ENCODE measurements around the gene AOX1.
"Not testable (repeated sequence)": the region's sequence is repeated elsewhere in the genome, so short reads cannot be mapped to it uniquely, and the experiment has no call there.

The AOX1 gene

DNA sequence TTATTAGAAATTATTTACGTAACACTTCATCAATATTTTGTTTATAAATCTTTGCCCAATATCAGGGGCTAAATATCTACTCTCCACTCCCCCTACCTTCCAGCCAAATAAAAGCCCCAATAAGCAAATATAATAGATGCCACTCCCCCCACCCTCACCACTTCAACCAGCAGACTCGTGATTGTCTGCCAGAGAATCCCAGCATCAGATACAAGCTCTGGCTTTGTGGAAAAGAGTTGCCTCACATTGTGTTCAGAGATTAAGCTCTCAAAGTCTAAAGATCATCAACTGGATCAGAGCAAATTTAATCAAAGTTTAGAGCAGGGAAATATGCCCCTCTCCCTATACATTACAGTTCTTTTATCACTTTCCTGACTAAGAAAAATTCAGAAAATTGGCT, 39.5 kb downstream of the AOX1 start:
- Histone ChIP-seq H3K27ac (ENCODE audit: low read depth, low read length) (no peak overlapping the region), H3K4me3 (ENCODE audit: low read depth in 1 of 2, low read length in 2 of 2) (no peak overlapping the region), H3K9me3 (ENCODE audit: control insufficient read depth in 1 of 2, low read length in 2 of 2) (no peaks in the 10 kb centered on the region), H3K36me3 (ENCODE audit: control insufficient read depth in 1 of 2, insufficient read depth in 2 of 2, low read length in 2 of 2) (no peaks in the 10 kb centered on the region), H3K4me1 (ENCODE audit: control insufficient read depth in 1 of 2, insufficient read depth in 2 of 2, low read length in 2 of 2) (no peaks in the 10 kb centered on the region), H3K27me3 (ENCODE audit: control insufficient read depth in 1 of 2, insufficient read depth in 2 of 2, low read length in 2 of 2) (peaks cover 0 to 4% of the 10 kb centered on the region in 2 donors), H3K9ac (ENCODE audit: low read depth in 1 of 2, low read length in 2 of 2) (no peak overlapping the region)

DNA sequence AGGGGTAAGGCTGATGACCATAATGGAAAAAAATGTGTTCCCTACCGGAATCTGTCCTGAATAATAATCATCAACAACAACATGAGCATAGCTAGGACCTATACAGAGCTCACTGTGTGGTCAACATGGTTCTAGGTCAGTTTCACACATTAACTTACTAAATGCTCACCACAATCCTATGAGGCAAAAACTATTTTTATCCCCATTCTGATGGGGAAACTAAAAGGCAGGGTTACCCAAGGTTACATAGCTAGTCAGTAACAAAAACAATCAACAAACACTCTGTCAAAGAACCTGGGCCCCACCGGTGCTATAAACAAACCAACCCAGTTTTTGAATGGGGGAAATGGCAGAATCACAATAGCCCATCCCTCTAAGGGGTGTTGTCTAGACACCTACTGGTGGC, 40.1 kb downstream of the AOX1 start:
- H3K27me3 ChIP-seq (ENCODE audit: control insufficient read depth in 1 of 2, insufficient read depth in 2 of 2, low read length in 2 of 2): peaks cover 0 to 4% of the 10 kb centered on the region in 2 donors
- no peak overlapping the region for H3K27ac ChIP-seq (ENCODE audit: low read depth, low read length)
- no peak overlapping the region for H3K9ac ChIP-seq (ENCODE audit: low read depth in 1 of 2, low read length in 2 of 2)
- H3K36me3 ChIP-seq (ENCODE audit: control insufficient read depth in 1 of 2, insufficient read depth in 2 of 2, low read length in 2 of 2): no peaks in the 10 kb centered on the region
- H3K4me1 ChIP-seq (ENCODE audit: control insufficient read depth in 1 of 2, insufficient read depth in 2 of 2, low read length in 2 of 2): no peaks in the 10 kb centered on the region
- no peak overlapping the region for H3K4me3 ChIP-seq (ENCODE audit: low read depth in 1 of 2, low read length in 2 of 2)
- no peaks in the 10 kb centered on the region for H3K9me3 ChIP-seq (ENCODE audit: control insufficient read depth in 1 of 2, low read length in 2 of 2)

- Histone ChIP-seq H3K9ac (ENCODE audit: low read depth in 1 of 2, low read length in 2 of 2) (no peak overlapping the region), H3K4me1 (ENCODE audit: control insufficient read depth in 1 of 2, insufficient read depth in 2 of 2, low read length in 2 of 2) (no peaks in the 10 kb centered on the region), H3K4me3 (ENCODE audit: low read depth in 1 of 2, low read length in 2 of 2) (no peak overlapping the region), H3K36me3 (ENCODE audit: control insufficient read depth in 1 of 2, insufficient read depth in 2 of 2, low read length in 2 of 2) (no peaks in the 10 kb centered on the region), H3K9me3 (ENCODE audit: control insufficient read depth in 1 of 2, low read length in 2 of 2) (no peaks in the 10 kb centered on the region), H3K27ac (ENCODE audit: low read depth, low read length) (no peak overlapping the region), H3K27me3 (ENCODE audit: control insufficient read depth in 1 of 2, insufficient read depth in 2 of 2, low read length in 2 of 2) (peaks cover 0 to 4% of the 10 kb centered on the region in 2 donors)
Observed at GRCh38 chr2:200627110-200627770, 41.4 kb downstream of the AOX1 start.

- H3K9me3 ChIP-seq (ENCODE audit: control insufficient read depth in 1 of 2, low read length in 2 of 2); H3K27me3 ChIP-seq (ENCODE audit: control insufficient read depth in 1 of 2, insufficient read depth in 2 of 2, low read length in 2 of 2); H3K4me1 ChIP-seq (ENCODE audit: control insufficient read depth in 1 of 2, insufficient read depth in 2 of 2, low read length in 2 of 2); H3K9ac ChIP-seq (ENCODE audit: low read depth in 1 of 2, low read length in 2 of 2); H3K27ac ChIP-seq (ENCODE audit: low read depth, low read length); H3K36me3 ChIP-seq (ENCODE audit: control insufficient read depth in 1 of 2, insufficient read depth in 2 of 2, low read length in 2 of 2); H3K4me3 ChIP-seq (ENCODE audit: low read depth in 1 of 2, low read length in 2 of 2): not testable (repeated sequence)
Observed at GRCh38 chr2:200628461-200628860, 42.6 kb downstream of the AOX1 start.

DNA sequence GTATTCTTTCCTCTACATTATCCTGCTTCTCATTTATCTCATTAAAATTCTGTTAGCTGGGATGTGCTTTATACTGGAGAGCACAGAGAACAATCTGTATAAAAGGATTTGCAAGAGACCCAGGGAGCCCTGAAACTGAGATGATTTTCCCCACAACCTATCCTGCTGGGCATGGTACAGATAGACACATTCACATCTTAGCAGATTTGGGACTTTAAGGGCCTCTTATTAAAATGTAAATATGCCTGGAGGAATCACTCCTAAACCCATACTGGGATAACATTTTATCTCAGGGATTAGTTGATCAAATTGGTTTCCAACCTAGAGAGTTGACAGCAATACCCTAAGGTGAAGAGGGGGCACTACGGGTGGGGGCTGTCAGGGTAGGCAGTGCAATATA, 45.5 kb downstream of the AOX1 start:
- no peaks in the 10 kb centered on the region for H3K4me1 ChIP-seq (ENCODE audit: control insufficient read depth in 1 of 2, insufficient read depth in 2 of 2, low read length in 2 of 2)
- H3K9me3 ChIP-seq (ENCODE audit: control insufficient read depth in 1 of 2, low read length in 2 of 2): no peaks in the 10 kb centered on the region
- no peak overlapping the region for H3K9ac ChIP-seq (ENCODE audit: low read depth in 1 of 2, low read length in 2 of 2)
- no peak overlapping the region for H3K4me3 ChIP-seq (ENCODE audit: low read depth in 1 of 2, low read length in 2 of 2)
- no peaks in the 10 kb centered on the region for H3K36me3 ChIP-seq (ENCODE audit: control insufficient read depth in 1 of 2, insufficient read depth in 2 of 2, low read length in 2 of 2)
- H3K27me3 ChIP-seq (ENCODE audit: control insufficient read depth in 1 of 2, insufficient read depth in 2 of 2, low read length in 2 of 2): no peaks in the 10 kb centered on the region
- no peak overlapping the region for H3K27ac ChIP-seq (ENCODE audit: low read depth, low read length)

GRCh38 chr2:200634231-200634964, 48.6 kb downstream of the AOX1 start:
- no peaks in the 10 kb centered on the region for H3K4me1 ChIP-seq (ENCODE audit: control insufficient read depth in 1 of 2, insufficient read depth in 2 of 2, low read length in 2 of 2)
- H3K27ac ChIP-seq (ENCODE audit: low read depth, low read length): no peak overlapping the region
- H3K27me3 ChIP-seq (ENCODE audit: control insufficient read depth in 1 of 2, insufficient read depth in 2 of 2, low read length in 2 of 2): no peaks in the 10 kb centered on the region
- no peak overlapping the region for H3K4me3 ChIP-seq (ENCODE audit: low read depth in 1 of 2, low read length in 2 of 2)
- no peak overlapping the region for H3K9ac ChIP-seq (ENCODE audit: low read depth in 1 of 2, low read length in 2 of 2)
- no peaks in the 10 kb centered on the region for H3K9me3 ChIP-seq (ENCODE audit: control insufficient read depth in 1 of 2, low read length in 2 of 2)
- no peaks in the 10 kb centered on the region for H3K36me3 ChIP-seq (ENCODE audit: control insufficient read depth in 1 of 2, insufficient read depth in 2 of 2, low read length in 2 of 2)

- Histone ChIP-seq H3K9me3 (ENCODE audit: control insufficient read depth in 1 of 2, low read length in 2 of 2) (no peaks in the 10 kb centered on the region), H3K4me3 (ENCODE audit: low read depth in 1 of 2, low read length in 2 of 2) (no peak overlapping the region), H3K36me3 (ENCODE audit: control insufficient read depth in 1 of 2, insufficient read depth in 2 of 2, low read length in 2 of 2) (no peaks in the 10 kb centered on the region), H3K4me1 (ENCODE audit: control insufficient read depth in 1 of 2, insufficient read depth in 2 of 2, low read length in 2 of 2) (no peaks in the 10 kb centered on the region), H3K27ac (ENCODE audit: low read depth, low read length) (no peak overlapping the region), H3K9ac (ENCODE audit: low read depth in 1 of 2, low read length in 2 of 2) (no peak overlapping the region), H3K27me3 (ENCODE audit: control insufficient read depth in 1 of 2, insufficient read depth in 2 of 2, low read length in 2 of 2) (no peaks in the 10 kb centered on the region)
Observed at GRCh38 chr2:200635251-200635650, 49.4 kb downstream of the AOX1 start.

DNA sequence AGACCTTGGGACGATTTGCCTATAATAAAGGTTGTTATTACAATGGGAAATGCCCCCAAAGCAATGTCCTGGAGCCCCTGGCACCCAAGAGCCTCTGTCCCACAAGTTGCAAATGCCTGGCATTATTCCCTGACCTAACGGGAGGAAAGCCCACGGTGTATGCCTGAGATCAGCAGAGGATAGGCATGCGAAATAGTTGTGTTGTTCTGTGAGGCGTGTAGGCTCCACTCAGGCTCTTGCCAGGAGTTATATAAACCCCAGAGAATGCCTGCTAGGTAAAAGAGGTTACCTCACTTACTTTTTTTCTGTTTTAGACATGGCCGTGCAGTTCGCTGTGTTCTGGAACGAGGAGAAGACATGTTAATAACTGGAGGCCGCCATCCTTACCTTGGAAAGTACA, 52.1 kb downstream of the AOX1 start:
- Histone ChIP-seq H3K4me1 (ENCODE audit: control insufficient read depth in 1 of 2, insufficient read depth in 2 of 2, low read length in 2 of 2) (no peaks in the 10 kb centered on the region), H3K27ac (ENCODE audit: low read depth, low read length) (no peak overlapping the region), H3K9me3 (ENCODE audit: control insufficient read depth in 1 of 2, low read length in 2 of 2) (no peaks in the 10 kb centered on the region), H3K4me3 (ENCODE audit: low read depth in 1 of 2, low read length in 2 of 2) (no peak overlapping the region), H3K36me3 (ENCODE audit: control insufficient read depth in 1 of 2, insufficient read depth in 2 of 2, low read length in 2 of 2) (no peaks in the 10 kb centered on the region), H3K27me3 (ENCODE audit: control insufficient read depth in 1 of 2, insufficient read depth in 2 of 2, low read length in 2 of 2) (no peaks in the 10 kb centered on the region), H3K9ac (ENCODE audit: low read depth in 1 of 2, low read length in 2 of 2) (no peak overlapping the region)

DNA sequence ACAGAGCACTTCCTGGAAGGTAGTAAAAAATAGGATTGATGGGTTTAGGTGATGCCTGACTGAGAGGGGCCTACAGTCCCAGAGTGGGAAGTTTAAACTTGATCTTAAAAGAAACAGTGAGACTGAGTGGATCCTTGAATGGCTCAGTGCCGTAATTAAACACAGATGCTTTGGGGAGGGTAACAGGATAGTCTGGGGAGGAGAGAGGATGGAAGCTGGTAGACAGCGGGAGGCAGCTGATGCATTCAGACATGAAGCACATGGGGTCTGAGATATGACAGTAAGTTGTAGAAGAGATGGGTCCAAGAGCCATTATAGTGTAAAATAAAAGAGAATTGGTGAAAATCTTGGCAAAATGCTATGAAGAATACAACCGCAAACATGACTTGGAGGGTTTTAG, 54.4 kb downstream of the AOX1 start:
- Histone ChIP-seq H3K27ac (ENCODE audit: low read depth, low read length) (no peak overlapping the region), H3K9me3 (ENCODE audit: control insufficient read depth in 1 of 2, low read length in 2 of 2) (no peaks in the 10 kb centered on the region), H3K27me3 (ENCODE audit: control insufficient read depth in 1 of 2, insufficient read depth in 2 of 2, low read length in 2 of 2) (no peaks in the 10 kb centered on the region), H3K4me3 (ENCODE audit: low read depth in 1 of 2, low read length in 2 of 2) (no peak overlapping the region), H3K36me3 (ENCODE audit: control insufficient read depth in 1 of 2, insufficient read depth in 2 of 2, low read length in 2 of 2) (no peaks in the 10 kb centered on the region), H3K9ac (ENCODE audit: low read depth in 1 of 2, low read length in 2 of 2) (no peak overlapping the region), H3K4me1 (ENCODE audit: control insufficient read depth in 1 of 2, insufficient read depth in 2 of 2, low read length in 2 of 2) (no peaks in the 10 kb centered on the region)

- H3K36me3 ChIP-seq (ENCODE audit: control insufficient read depth in 1 of 2, insufficient read depth in 2 of 2, low read length in 2 of 2): no peaks in the 10 kb centered on the region
- no peaks in the 10 kb centered on the region for H3K4me1 ChIP-seq (ENCODE audit: control insufficient read depth in 1 of 2, insufficient read depth in 2 of 2, low read length in 2 of 2)
- no peak overlapping the region for H3K4me3 ChIP-seq (ENCODE audit: low read depth in 1 of 2, low read length in 2 of 2)
- no peak overlapping the region for H3K27ac ChIP-seq (ENCODE audit: low read depth, low read length)
- no peak overlapping the region for H3K9ac ChIP-seq (ENCODE audit: low read depth in 1 of 2, low read length in 2 of 2)
- H3K9me3 ChIP-seq (ENCODE audit: control insufficient read depth in 1 of 2, low read length in 2 of 2): no peaks in the 10 kb centered on the region
- H3K27me3 ChIP-seq (ENCODE audit: control insufficient read depth in 1 of 2, insufficient read depth in 2 of 2, low read length in 2 of 2): no peaks in the 10 kb centered on the region
Observed at GRCh38 chr2:200640901-200641300, 55.1 kb downstream of the AOX1 start.

Data from duodenal mucosa (tissue), 2 donors.